PC-3 (cell line): ENCODE measurements around the gene STAT4.

Experiments
- EZH2phosphoT487 ChIP-seq: fragments of 300-600 bp; sonication (generic); IDR thresholded peaks from 2 replicates; pipeline ENCODE4 v1.6.1; 2018; ENCODE audit warnings: mild to moderate bottlenecking, antibody characterized with exemption, low read length, borderline replicate concordance
- TF ChIP-seq, protein P1 (sequence below): fragments of 300-600 bp; sonication (generic); conservative IDR thresholded peaks from 2 replicates; pipeline ENCODE4 v1.5.1; 2017; ENCODE audit warnings: antibody characterized with exemption, low read depth, mild to moderate bottlenecking, low read length

GRCh38 chr2:190999058-190999457, 151.7 kb downstream of the STAT4 start:
- TF ChIP-seq, protein P1, sequence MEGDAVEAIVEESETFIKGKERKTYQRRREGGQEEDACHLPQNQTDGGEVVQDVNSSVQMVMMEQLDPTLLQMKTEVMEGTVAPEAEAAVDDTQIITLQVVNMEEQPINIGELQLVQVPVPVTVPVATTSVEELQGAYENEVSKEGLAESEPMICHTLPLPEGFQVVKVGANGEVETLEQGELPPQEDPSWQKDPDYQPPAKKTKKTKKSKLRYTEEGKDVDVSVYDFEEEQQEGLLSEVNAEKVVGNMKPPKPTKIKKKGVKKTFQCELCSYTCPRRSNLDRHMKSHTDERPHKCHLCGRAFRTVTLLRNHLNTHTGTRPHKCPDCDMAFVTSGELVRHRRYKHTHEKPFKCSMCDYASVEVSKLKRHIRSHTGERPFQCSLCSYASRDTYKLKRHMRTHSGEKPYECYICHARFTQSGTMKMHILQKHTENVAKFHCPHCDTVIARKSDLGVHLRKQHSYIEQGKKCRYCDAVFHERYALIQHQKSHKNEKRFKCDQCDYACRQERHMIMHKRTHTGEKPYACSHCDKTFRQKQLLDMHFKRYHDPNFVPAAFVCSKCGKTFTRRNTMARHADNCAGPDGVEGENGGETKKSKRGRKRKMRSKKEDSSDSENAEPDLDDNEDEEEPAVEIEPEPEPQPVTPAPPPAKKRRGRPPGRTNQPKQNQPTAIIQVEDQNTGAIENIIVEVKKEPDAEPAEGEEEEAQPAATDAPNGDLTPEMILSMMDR: no peak
- no peak for TF ChIP-seq EZH2phosphoT487
